ENCODE measurements around the gene IP6K2.

Gene IP6K2

GRCh38 chr3:48664929-48665328 lies 52.1 kb downstream of the IP6K2 start:
- no peak for DNase-seq (ENCODE audit: extremely low read depth, low read depth)
- no peak overlapping the region for H3K4me3 ChIP-seq (replicated peaks; ENCODE audit: low read depth, low read length)
- no peak for TF ChIP-seq CTCF (IDR thresholded peaks at IDR 0.05; ENCODE audit: low read depth, low read length, missing control alignments)

- peak overlapping the region; percentile 38 for H3K4me3 ChIP-seq (replicated peaks; ENCODE audit: low read depth, low read length)
- no peak for DNase-seq (ENCODE audit: extremely low read depth, low read depth)
- no peak for TF ChIP-seq CTCF (IDR thresholded peaks at IDR 0.05; ENCODE audit: low read depth, low read length, missing control alignments)
These were observed 52.7 kb downstream of the IP6K2 start for GRCh38 chr3:48664313-48664644.

GRCh38 chr3:48663489-48664312 lies 53.3 kb downstream of the IP6K2 start:
- peak; percentile 78 for TF ChIP-seq CTCF (IDR thresholded peaks at IDR 0.05; ENCODE audit: low read depth, low read length, missing control alignments)

GRCh38 chr3:48662753-48663488 lies 54.1 kb downstream of the IP6K2 start, which contains the start of gene CELSR3:
CELSR3 (minus strand) TSS chr3:48662886; CDS start chr3:48662634, 252 bp downstream.
- DNase-seq (ENCODE audit: extremely low read depth, low read depth): peak; percentile 51
- TF ChIP-seq CTCF (IDR thresholded peaks at IDR 0.05; ENCODE audit: low read depth, low read length, missing control alignments): no peak
- H3K4me3 ChIP-seq (replicated peaks; ENCODE audit: low read depth, low read length): peak within 1 kb of the TSS; percentile 38

More at GRCh38 chr3:48663489-48664312, 53.3 kb downstream of the IP6K2 start:
- DNase-seq (ENCODE audit: extremely low read depth, low read depth): peak; percentile 85
- peak overlapping the region; percentile 38 for H3K4me3 ChIP-seq (replicated peaks; ENCODE audit: low read depth, low read length)

GRCh38 chr3:48662145-48662752 lies 54.8 kb downstream of the IP6K2 start:
- no peak for TF ChIP-seq CTCF (IDR thresholded peaks at IDR 0.05; ENCODE audit: low read depth, low read length, missing control alignments)
- H3K4me3 ChIP-seq (replicated peaks; ENCODE audit: low read depth, low read length): peak overlapping the region; percentile 38; the same call in 1 of the 2 replicates
- no peak for DNase-seq (ENCODE audit: extremely low read depth, low read depth)

- no peak for TF ChIP-seq CTCF (IDR thresholded peaks at IDR 0.05; ENCODE audit: low read depth, low read length, missing control alignments)
- DNase-seq (ENCODE audit: extremely low read depth, low read depth): no peak
- peak overlapping the region; percentile 32 for H3K4me3 ChIP-seq (replicated peaks; ENCODE audit: low read depth, low read length)
These were observed 55.4 kb downstream of the IP6K2 start for GRCh38 chr3:48661501-48662144.
